ENCODE results near the gene RAD54L.

GRCh38 chr1:46219551-46220520 is 27.7 kb upstream of the RAD54L start:
- TF ChIP-seq GATA2 (IDR thresholded peaks at IDR 0.05; ENCODE audit: low read depth, low read length) (no peak), GATA3 (IDR thresholded peaks at IDR 0.05; ENCODE audit: low read depth, low read length) (no peak)
